Activated T-cell treated with anti-CD3 and anti-CD28 coated beads, Interleukin-2, amount 50 U/mL, for 4 hours (primary cell): ENCODE measurements around the gene DNAJB8. TPM values are rescaled to one million over a fixed set of nuclear protein-coding genes. Genes with fewer than 3 reads are reported as not detected.

Experiments
- ATAC-seq, 2 donors: fragments of 200-7000 bp; cut with Tn5 transposase; one replicate each; pipeline ENCODE4 v1.10.0; 2021
- DNase-seq: peaks from one replicate; pipeline ENCODE4 v3.0.0-alpha.2; 2020
- H3K27me3 Mint-ChIP-seq: one replicate; pipeline ENCODE4 v1.8.0; 2021; ENCODE audit warnings: low read depth, mixed read lengths
- H3K36me3 Mint-ChIP-seq: one replicate; pipeline ENCODE4 v1.8.0; 2022; ENCODE audit warnings: mixed read lengths; ENCODE audit not compliant: insufficient read depth
- H3K4me1 Mint-ChIP-seq: one replicate; pipeline ENCODE4 v1.8.0; 2021; ENCODE audit warnings: low read depth, mixed read lengths
- H3K4me3 Mint-ChIP-seq: one replicate; pipeline ENCODE4 v1.8.0; 2021; ENCODE audit warnings: mild to moderate bottlenecking, moderate library complexity, mixed read lengths
- H3K9me3 Mint-ChIP-seq: one replicate; pipeline ENCODE4 v1.8.0; 2021; ENCODE audit warnings: mixed read lengths
- total RNA-seq, 3 donors: library from RNA; stranded (reverse); gene quantifications; one replicate each; pipeline ENCODE4 v1.2.1, GENCODE V29; 2021

Gene DNAJB8
- total RNA-seq, 3 donors from 2014 or later = not detected

GRCh38 chr3:128498127-128498626, 31.5 kb upstream of the DNAJB8 start:
- no peak for DNase-seq
- no peaks in the 10 kb centered on the region for H3K9me3 Mint-ChIP-seq
- no peak for ATAC-seq
- peak overlapping the region; percentile 45 for H3K4me3 Mint-ChIP-seq
- H3K36me3 Mint-ChIP-seq = no peaks in the 10 kb centered on the region
- H3K27me3 Mint-ChIP-seq = peaks cover 62% of the 10 kb centered on the region
- H3K4me1 Mint-ChIP-seq = peaks cover 4% of the 10 kb centered on the region

- ATAC-seq (peak; percentile 66 to 70), DNase-seq (peak; percentile 64)
- Mint-ChIP-seq H3K4me1 (peaks cover 4% of the 10 kb centered on the region), H3K4me3 (peak overlapping the region; percentile 75), H3K27me3 (peaks cover 62% of the 10 kb centered on the region), H3K36me3 (no peaks in the 10 kb centered on the region), H3K9me3 (no peaks in the 10 kb centered on the region)
These were observed 30.8 kb upstream of the DNAJB8 start for GRCh38 chr3:128497305-128498126.

GRCh38 chr3:128496602-128497304, 30.1 kb upstream of the DNAJB8 start:
- peaks cover 8% of the 10 kb centered on the region for H3K4me1 Mint-ChIP-seq
- peaks cover 67% of the 10 kb centered on the region for H3K27me3 Mint-ChIP-seq
- H3K4me3 Mint-ChIP-seq = peak overlapping the region; percentile 75
- ATAC-seq (no peak), DNase-seq (no peak)
- H3K36me3 Mint-ChIP-seq = no peaks in the 10 kb centered on the region
- H3K9me3 Mint-ChIP-seq = no peaks in the 10 kb centered on the region

GRCh38 chr3:128496019-128496601, 29.4 kb upstream of the DNAJB8 start:
- peaks cover 73% of the 10 kb centered on the region for H3K27me3 Mint-ChIP-seq
- H3K9me3 Mint-ChIP-seq = no peaks in the 10 kb centered on the region
- peaks cover 12% of the 10 kb centered on the region for H3K4me1 Mint-ChIP-seq
- H3K36me3 Mint-ChIP-seq = no peaks in the 10 kb centered on the region
- DNase-seq (no peak), ATAC-seq (no peak)
- H3K4me3 Mint-ChIP-seq = peak overlapping the region; percentile 39

GRCh38 chr3:128495435-128495970, 28.8 kb upstream of the DNAJB8 start:
- H3K9me3 Mint-ChIP-seq = no peaks in the 10 kb centered on the region
- H3K4me1 Mint-ChIP-seq = peaks cover 14% of the 10 kb centered on the region

GRCh38 chr3:128494367-128494650, 27.6 kb upstream of the DNAJB8 start:
- H3K4me1 Mint-ChIP-seq = peaks cover 23% of the 10 kb centered on the region
- ATAC-seq (no peak), DNase-seq (no peak)
- no peak overlapping the region for H3K4me3 Mint-ChIP-seq
- H3K27me3 Mint-ChIP-seq = peaks cover 74% of the 10 kb centered on the region
- H3K36me3 Mint-ChIP-seq = no peaks in the 10 kb centered on the region
- no peaks in the 10 kb centered on the region for H3K9me3 Mint-ChIP-seq

More at GRCh38 chr3:128495435-128495970, 28.8 kb upstream of the DNAJB8 start:
- DNase-seq (no peak), ATAC-seq (no peak)
- Mint-ChIP-seq H3K36me3 (no peaks in the 10 kb centered on the region), H3K4me3 (no peak overlapping the region), H3K27me3 (peaks cover 72% of the 10 kb centered on the region)

- DNase-seq = no peak
- Mint-ChIP-seq H3K27me3 (peaks cover 71% of the 10 kb centered on the region), H3K36me3 (no peaks in the 10 kb centered on the region), H3K9me3 (no peaks in the 10 kb centered on the region), H3K4me1 (peaks cover 23% of the 10 kb centered on the region), H3K4me3 (no peak overlapping the region)
- ATAC-seq = no peak
These were observed 27.1 kb upstream of the DNAJB8 start for GRCh38 chr3:128493570-128494366.

GRCh38 chr3:128492671-128493569, 26.2 kb upstream of the DNAJB8 start, which contains the start of gene GATA2:
GATA2 (minus strand) TSS chr3:128493201; CDS start chr3:128487031, 6,170 bp downstream.
- H3K9me3 Mint-ChIP-seq = no peaks in the 10 kb centered on the region
- ATAC-seq = peak in 1 of 2 donors; percentile 39
- peaks cover 71% of the 10 kb centered on the region for H3K27me3 Mint-ChIP-seq
- H3K4me3 Mint-ChIP-seq = peak within 1 kb of the TSS; percentile 53
- no peak for DNase-seq
- peaks cover 28% of the 10 kb centered on the region for H3K4me1 Mint-ChIP-seq
- no peaks in the 10 kb centered on the region for H3K36me3 Mint-ChIP-seq

- Mint-ChIP-seq H3K9me3 (no peaks in the 10 kb centered on the region), H3K27me3 (peaks cover 69% of the 10 kb centered on the region), H3K36me3 (no peaks in the 10 kb centered on the region), H3K4me1 (peaks cover 29% of the 10 kb centered on the region), H3K4me3 (peak overlapping the region; percentile 53)
- DNase-seq = no peak
- no peak for ATAC-seq
These were observed 25.4 kb upstream of the DNAJB8 start for GRCh38 chr3:128491941-128492670.

- Mint-ChIP-seq H3K4me1 (peaks cover 32% of the 10 kb centered on the region), H3K36me3 (no peaks in the 10 kb centered on the region), H3K4me3 (peak overlapping the region; percentile 53), H3K9me3 (no peaks in the 10 kb centered on the region), H3K27me3 (peaks cover 70% of the 10 kb centered on the region)
- ATAC-seq (no peak), DNase-seq (no peak)
These were observed 24.9 kb upstream of the DNAJB8 start for GRCh38 chr3:128491691-128491940.

- Mint-ChIP-seq H3K4me3 (peak overlapping the region; percentile 53), H3K9me3 (no peaks in the 10 kb centered on the region), H3K27me3 (peaks cover 72% of the 10 kb centered on the region), H3K4me1 (peaks cover 37% of the 10 kb centered on the region), H3K36me3 (no peaks in the 10 kb centered on the region)
- no peak for ATAC-seq
- no peak for DNase-seq
These were observed 24.4 kb upstream of the DNAJB8 start for GRCh38 chr3:128490915-128491690.

- Mint-ChIP-seq H3K9me3 (no peaks in the 10 kb centered on the region), H3K36me3 (no peaks in the 10 kb centered on the region), H3K4me1 (peaks cover 37% of the 10 kb centered on the region), H3K27me3 (peaks cover 71% of the 10 kb centered on the region), H3K4me3 (no peak overlapping the region)
- ATAC-seq = no peak
- DNase-seq = no peak
These were observed 23.9 kb upstream of the DNAJB8 start for GRCh38 chr3:128490650-128490914.
